K562 (cell line): ENCODE data around the gene KAZALD1. TPM values are rescaled to one million over a fixed set of nuclear protein-coding genes. Genes with fewer than 3 reads are reported as not detected.

Source experiments
- ATAC-seq: fragments of 200-7000 bp; cut with Tn5 transposase; 3 replicates; pipeline ENCODE4 v1.9.1; 2020; ENCODE audit warnings: moderate library complexity
- BruUV-seq: library from RNA; stranded (reverse); fragments of 400-500 nt; replicated peaks from 2 replicates; lab custom pipeline; 2021; lab: Mats Ljungman, UMichigan
- CTCF ChIA-PET: fragments of 300-600 bp; formaldehyde crosslinking; extraction: SDS; loops from one replicate; lab custom pipeline; 2021; ENCODE audit warnings: low intra/inter-chr PET ratio; lab: Yijun Ruan, JAX
- POLR2A ChIA-PET: fragments of 300-600, 350-650 bp; sonication (Branson Sonifier 250); formaldehyde crosslinking; extraction: SDS; loops from one replicate; lab custom pipeline; 2021; ENCODE audit warnings: antibody characterized with exemption, inconsistent platforms; lab: Yijun Ruan, JAX
- DNase-seq, 4 experiments: peaks; one replicate each; pipeline versions ENCODE4 v3.0.0 to v3.0.0-alpha.2; 2011 to 2018; ENCODE audit warnings: low spot score in 3 of 4, mixed read lengths in 3 of 4; ENCODE audit errors: extremely low read depth in 1 of 4
- FAIRE-seq: peaks from 2 replicates; lab custom pipeline; 2011; peaks lifted over from hg19 to GRCh38; lab: Jason Lieb, UNC
- H2AFZ ChIP-seq: 2 replicates; pipeline ENCODE4 v1.6.0; 2011; ENCODE audit warnings: low read depth, low read length, control low read depth, inconsistent platforms
- H3K27ac ChIP-seq: fragments of 200-600 bp; 3 replicates; pipeline ENCODE4 v1.8.0; 2011; ENCODE audit warnings: low read depth, mild to moderate bottlenecking, control low read depth, inconsistent platforms, low read length, moderate library complexity, mixed read lengths; ENCODE audit errors: extremely low read depth
- H3K27me3 ChIP-seq, 2 experiments: fragments of 300-600 bp in 1 of 2; 2 replicates in 1 of 2; 3 replicates in 1 of 2; pipeline versions ENCODE4 v1.6.0 to v1.8.0; 2011; ENCODE audit warnings: inconsistent platforms in 2 of 2, low read length in 2 of 2, mild to moderate bottlenecking in 1 of 2, mixed read lengths in 1 of 2, moderate library complexity in 1 of 2; ENCODE audit not compliant: control insufficient read depth in 2 of 2, insufficient read depth in 2 of 2
- H3K36me3 ChIP-seq: fragments of 300-600 bp; 3 replicates; pipeline ENCODE4 v1.8.0; 2011; ENCODE audit warnings: mild to moderate bottlenecking, low read length, inconsistent platforms; ENCODE audit not compliant: control insufficient read depth, insufficient read depth
- H3K4me1 ChIP-seq, 2 experiments: fragments of 200-600 bp in 1 of 2; replicated peaks in 1 of 2; 2 replicates in 1 of 2; 3 replicates in 1 of 2; pipeline versions ENCODE4 v1.5.1 to v1.8.0; 2011; ENCODE audit warnings: inconsistent platforms in 2 of 2, low read length in 2 of 2, mild to moderate bottlenecking in 1 of 2, mixed read lengths in 1 of 2, moderate library complexity in 1 of 2; ENCODE audit not compliant: control insufficient read depth in 2 of 2, insufficient read depth in 2 of 2
- H3K4me2 ChIP-seq: 2 replicates; pipeline ENCODE4 v1.6.1; 2011; ENCODE audit warnings: low read length, control low read depth, inconsistent platforms, mixed read lengths; ENCODE audit not compliant: insufficient read depth
- H3K4me3 ChIP-seq: fragments of 200-600 bp; sonication (generic), shearing (Covaris generic); 2 replicates; pipeline ENCODE4 v1.5.1; 2016; ENCODE audit warnings: control low read depth, inconsistent platforms
- H3K79me2 ChIP-seq: fragments of 200-600 bp; 3 replicates; pipeline ENCODE4 v1.8.0; 2011; ENCODE audit warnings: low read length, inconsistent platforms; ENCODE audit not compliant: control insufficient read depth, insufficient read depth
- H3K9ac ChIP-seq, 2 experiments: 2 replicates each; pipeline versions ENCODE4 v1.6.0 to v1.6.1; 2011; ENCODE audit warnings: low read depth in 2 of 2, low read length in 2 of 2, control low read depth in 1 of 2, inconsistent platforms in 1 of 2, mild to moderate bottlenecking in 1 of 2, mixed read lengths in 1 of 2; ENCODE audit not compliant: insufficient read depth in 1 of 2
- H3K9me1 ChIP-seq: one replicate; pipeline ENCODE4 v1.6.0; 2011; ENCODE audit warnings: inconsistent platforms, mild to moderate bottlenecking, low read length, moderate library complexity; ENCODE audit not compliant: control insufficient read depth, insufficient read depth
- H3K9me3 ChIP-seq: replicated peaks from 2 replicates; pipeline ENCODE4 v1.5.1; 2011; ENCODE audit warnings: low read depth, low read length, inconsistent platforms; ENCODE audit not compliant: control insufficient read depth, insufficient read depth
- H4K20me1 ChIP-seq: replicated peaks from 2 replicates; pipeline ENCODE4 v1.6.1; 2011; ENCODE audit warnings: low read length, inconsistent platforms, mixed read lengths; ENCODE audit not compliant: control insufficient read depth, insufficient read depth
- BDP1 ChIP-seq: IDR thresholded peaks from 3 replicates; pipeline ENCODE4 v1.6.1; 2011; ENCODE audit not compliant: insufficient read length, insufficient read depth
- CBFA2T3 ChIP-seq: fragments of 450-650 bp; IDR thresholded peaks from 2 replicates; pipeline ENCODE4 v1.6.1; 2017
- FOXP4 ChIP-seq: sonication (generic); formaldehyde crosslinking; IDR thresholded peaks from 2 replicates; pipeline ENCODE4 v1.8.0; 2022; ENCODE audit warnings: mild to moderate bottlenecking, missing genetic modification reagents, borderline replicate concordance
- THRA ChIP-seq: fragments of 450-650 bp; IDR thresholded peaks from 2 replicates; pipeline ENCODE4 v1.6.1; 2017; ENCODE audit warnings: mild to moderate bottlenecking, moderate library complexity
- UBTF ChIP-seq, 2 experiments: IDR thresholded peaks; 2 replicates each; pipeline ENCODE4 v1.6.1; 2012; ENCODE audit warnings: improper control_type of control experiment in 2 of 2, low read depth in 2 of 2, low read length in 2 of 2, borderline replicate concordance in 1 of 2
- ZBTB7A ChIP-seq: IDR thresholded peaks from 2 replicates; pipeline ENCODE4 v1.6.1; 2011; ENCODE audit warnings: low read depth, mild to moderate bottlenecking, low read length, moderate library complexity, borderline replicate concordance; ENCODE audit not compliant: control insufficient read depth
- ZNF431 ChIP-seq: sonication (generic); formaldehyde crosslinking; IDR thresholded peaks from 2 replicates; pipeline ENCODE4 v1.8.0; 2022; ENCODE audit warnings: mild to moderate bottlenecking, missing genetic modification reagents
- ZNF639 ChIP-seq, 2 experiments: fragments of 200-800 bp in 1 of 2; sonication (Bioruptor generic) in 1 of 2; sonication (generic) in 1 of 2; formaldehyde crosslinking in 1 of 2; IDR thresholded peaks in 1 of 2; conservative IDR thresholded peaks in 1 of 2; 2 replicates each; pipeline versions ENCODE4 v1.5.0 to v1.6.1; 2016 to 2020; ENCODE audit warnings: missing compliant biosample characterization in 1 of 2, missing genetic modification characterization in 1 of 2, missing genetic modification reagents in 1 of 2
- ZNF655 ChIP-seq: fragments of 250-450 bp; sonication (Bioruptor Pico); IDR thresholded peaks from 2 replicates; pipeline ENCODE4 v1.5.0; 2021
- WGBS: fragments of 100-300 bp; shearing (Covaris generic); methylation state at CpG from one replicate; pipeline ENCODE4 v1.1.6; 2016; ENCODE audit warnings: low coverage, mixed read lengths; ENCODE audit not compliant: insufficient coverage; ENCODE audit errors: missing lambda C conversion rate; 5-methylcytosine and 5-hydroxymethylcytosine counted together
- in situ Hi-C: fragments of 300-500 bp; cut with MboI; formaldehyde crosslinking; loops from 4 replicates; pipeline ENCODE4 v1.15.0; 2018; ENCODE audit warnings: inconsistent platforms, mixed read lengths
- intact Hi-C: fragments of 100-400 bp; cut with micrococcal nuclease; formaldehyde crosslinking; loops from 2 replicates; pipeline ENCODE4 v1.14.2; 2022
- polyA plus RNA-seq, 8 experiments: library from polyadenylated mRNA; depleted of rRNA in 4 of 8; stranded (reverse) in 5 of 8; unstranded in 3 of 8; fragments of >200 nt; fragmentation: Nextera tagmentation in 2 of 8; fragmentation: Illumina TruSeq in 1 of 8; extraction: Ambion mirVana in 2 of 8; extraction: Trizol in 1 of 8; gene quantifications; 2 replicates each; pipeline versions ENCODE4 v1.2.1 to v1.2.3, GENCODE V29; 2011 to 2014; ENCODE audit warnings: inconsistent platforms in 1 of 8, missing spikeins in 1 of 8
- total RNA-seq, 7 experiments: library from RNA; depleted of rRNA in 6 of 7; stranded (reverse); fragments of >200 nt in 6 of 7; fragmentation: Illumina TruSeq in 2 of 7; extraction: Trizol in 2 of 7; gene quantifications; 2 replicates each; pipeline versions ENCODE4 v1.2.1 to v1.2.3, GENCODE V29; 2011 to 2021; ENCODE audit warnings: low replicate concordance in 1 of 7

KAZALD1 gene
- total and polyA plus RNA-seq, 9 of the 15 experiments (the other 6 are each of a cell fraction or from before 2014, with no cell fraction given), result 0.15 to 10.0 (median 4.9) TPM

- TF ChIP-seq UBTF (IDR thresholded peaks at IDR 0.05; ENCODE audit: borderline replicate concordance in 1 of 2, low read depth in 2 of 2, low read length in 2 of 2), result no peak
Measured at GRCh38 chr10:101047268-101047667, 14.5 kb upstream of the KAZALD1 start (continued).

GRCh38 chr10:101047961-101048892, 13.6 kb upstream of the KAZALD1 start:
- no TSS peak for BruUV-seq
- Histone ChIP-seq H3K9ac (no peak overlapping the region), H3K27ac (no peak overlapping the region), H2AFZ (no peak overlapping the region), H3K9me3 (no peaks in the 10 kb centered on the region), H3K9me1 (no peaks in the 10 kb centered on the region), H3K36me3 (no peaks in the 10 kb centered on the region), H3K4me3 (no peak overlapping the region), H3K4me1 (peaks cover 8 to 28% of the 10 kb centered on the region in 2 experiments; a peak in 4 of 5 replicates), H3K27me3 (no peaks in the 10 kb centered on the region), H4K20me1 (no peaks in the 10 kb centered on the region), H3K79me2 (no peaks in the 10 kb centered on the region), H3K4me2 (no peak overlapping the region)
- 71% methylated on average over 20 of the region's 62 CpGs for WGBS
- in situ Hi-C loops (no loop called here), intact Hi-C loops (no loop called here)
- ChIA-PET CTCF (no interaction called here), POLR2A (no interaction called here)
- FAIRE-seq (no peak), ATAC-seq (no peak), DNase-seq (no peak)
- TF ChIP-seq ZNF655 (CRISPR knock-in tag) (no peak), ZBTB7A (no peak), FOXP4 (no peak), CBFA2T3 (no peak), ZNF431 (CRISPR knock-in tag) (no peak), BDP1 (no peak), THRA (no peak), ZNF639 (CRISPR knock-in tag; conservative IDR thresholded peaks at IDR 0.05 in 1 of 2, IDR thresholded peaks at IDR 0.05 in 1 of 2) (no peak)
